BE2C (cell line): ENCODE measurements around the gene BORCS6.

Experiments
- DNase-seq: peaks from one replicate; pipeline ENCODE4 v3.0.0-alpha.2; 2020
- H3K27me3 ChIP-seq: fragments of 250-450 bp; sonication (Bioruptor Pico); 2 replicates; pipeline ENCODE4 v1.5.1; 2020; ENCODE audit warnings: mild to moderate bottlenecking
- H3K36me3 ChIP-seq: fragments of 250-450 bp; sonication (Bioruptor Pico); 2 replicates; pipeline ENCODE4 v1.5.1; 2020; ENCODE audit warnings: mild to moderate bottlenecking
- H3K4me1 ChIP-seq: fragments of 250-450 bp; sonication (Bioruptor Pico); 2 replicates; pipeline ENCODE4 v1.5.1; 2020
- H3K4me3 ChIP-seq: 2 replicates; pipeline ENCODE4 v1.5.1; 2011; ENCODE audit warnings: low read depth, low read length
- H3K9me3 ChIP-seq: fragments of 250-450 bp; sonication (Bioruptor Pico); 2 replicates; pipeline ENCODE4 v1.5.1; 2020
- TF ChIP-seq, protein P1 (sequence below): IDR thresholded peaks from 2 replicates; pipeline ENCODE4 v1.5.1; 2012; ENCODE audit warnings: mild to moderate bottlenecking, low read depth, low read length

The BORCS6 gene

DNA sequence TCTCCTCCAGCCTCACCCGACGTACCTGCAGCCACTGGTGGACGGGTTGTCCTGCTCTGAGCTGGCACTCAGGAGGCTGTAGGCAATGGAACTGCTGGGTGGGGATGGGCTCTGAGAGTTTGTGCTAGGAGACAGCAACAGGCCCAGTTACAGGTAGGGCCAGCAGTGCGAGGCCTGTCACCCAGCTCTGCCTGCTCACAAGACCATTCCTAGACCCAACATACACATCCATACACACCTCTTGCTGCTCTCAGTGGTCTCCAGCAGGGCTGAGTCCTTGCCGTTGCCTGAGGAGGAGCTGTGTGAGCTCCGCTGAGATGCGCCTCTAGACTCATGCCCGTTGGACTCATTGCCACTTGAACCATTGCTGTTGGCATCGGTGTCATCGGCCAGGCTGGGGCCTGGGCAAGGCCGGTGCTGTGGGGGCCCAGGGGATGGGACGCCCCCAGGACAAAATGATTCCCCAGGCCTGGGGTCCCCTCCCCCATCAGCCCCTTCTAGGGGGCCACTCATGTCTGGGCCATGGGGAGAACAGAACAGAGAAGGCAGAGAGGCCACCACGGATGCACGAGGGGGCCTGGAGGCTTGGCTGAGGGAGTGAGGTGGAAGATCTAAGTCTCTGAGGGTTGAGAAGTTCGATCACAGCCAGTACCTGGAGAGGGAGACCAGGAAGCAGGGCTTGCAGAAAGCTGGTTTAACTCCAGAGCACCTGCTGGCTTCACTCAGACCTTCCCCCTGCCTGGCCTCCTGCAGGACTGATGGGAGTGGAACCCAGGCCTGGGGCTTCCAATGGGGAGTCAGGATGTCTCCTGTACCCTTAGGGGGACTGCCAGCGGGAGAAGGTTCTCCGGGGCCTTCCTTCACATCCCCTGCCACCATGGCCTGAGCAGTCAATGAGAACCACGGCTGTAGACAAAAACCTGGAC is 39.5 kb downstream of the BORCS6 start:
- Histone ChIP-seq H3K9me3 (no peaks in the 10 kb centered on the region), H3K27me3 (no peaks in the 10 kb centered on the region), H3K4me1 (peaks cover 9% of the 10 kb centered on the region; the same call in 1 of the 2 replicates), H3K36me3 (peaks cover 21% of the 10 kb centered on the region), H3K4me3 (peak overlapping the region; percentile 66)
- no peak for DNase-seq
- TF ChIP-seq, protein P1, sequence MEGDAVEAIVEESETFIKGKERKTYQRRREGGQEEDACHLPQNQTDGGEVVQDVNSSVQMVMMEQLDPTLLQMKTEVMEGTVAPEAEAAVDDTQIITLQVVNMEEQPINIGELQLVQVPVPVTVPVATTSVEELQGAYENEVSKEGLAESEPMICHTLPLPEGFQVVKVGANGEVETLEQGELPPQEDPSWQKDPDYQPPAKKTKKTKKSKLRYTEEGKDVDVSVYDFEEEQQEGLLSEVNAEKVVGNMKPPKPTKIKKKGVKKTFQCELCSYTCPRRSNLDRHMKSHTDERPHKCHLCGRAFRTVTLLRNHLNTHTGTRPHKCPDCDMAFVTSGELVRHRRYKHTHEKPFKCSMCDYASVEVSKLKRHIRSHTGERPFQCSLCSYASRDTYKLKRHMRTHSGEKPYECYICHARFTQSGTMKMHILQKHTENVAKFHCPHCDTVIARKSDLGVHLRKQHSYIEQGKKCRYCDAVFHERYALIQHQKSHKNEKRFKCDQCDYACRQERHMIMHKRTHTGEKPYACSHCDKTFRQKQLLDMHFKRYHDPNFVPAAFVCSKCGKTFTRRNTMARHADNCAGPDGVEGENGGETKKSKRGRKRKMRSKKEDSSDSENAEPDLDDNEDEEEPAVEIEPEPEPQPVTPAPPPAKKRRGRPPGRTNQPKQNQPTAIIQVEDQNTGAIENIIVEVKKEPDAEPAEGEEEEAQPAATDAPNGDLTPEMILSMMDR, result no peak

DNA sequence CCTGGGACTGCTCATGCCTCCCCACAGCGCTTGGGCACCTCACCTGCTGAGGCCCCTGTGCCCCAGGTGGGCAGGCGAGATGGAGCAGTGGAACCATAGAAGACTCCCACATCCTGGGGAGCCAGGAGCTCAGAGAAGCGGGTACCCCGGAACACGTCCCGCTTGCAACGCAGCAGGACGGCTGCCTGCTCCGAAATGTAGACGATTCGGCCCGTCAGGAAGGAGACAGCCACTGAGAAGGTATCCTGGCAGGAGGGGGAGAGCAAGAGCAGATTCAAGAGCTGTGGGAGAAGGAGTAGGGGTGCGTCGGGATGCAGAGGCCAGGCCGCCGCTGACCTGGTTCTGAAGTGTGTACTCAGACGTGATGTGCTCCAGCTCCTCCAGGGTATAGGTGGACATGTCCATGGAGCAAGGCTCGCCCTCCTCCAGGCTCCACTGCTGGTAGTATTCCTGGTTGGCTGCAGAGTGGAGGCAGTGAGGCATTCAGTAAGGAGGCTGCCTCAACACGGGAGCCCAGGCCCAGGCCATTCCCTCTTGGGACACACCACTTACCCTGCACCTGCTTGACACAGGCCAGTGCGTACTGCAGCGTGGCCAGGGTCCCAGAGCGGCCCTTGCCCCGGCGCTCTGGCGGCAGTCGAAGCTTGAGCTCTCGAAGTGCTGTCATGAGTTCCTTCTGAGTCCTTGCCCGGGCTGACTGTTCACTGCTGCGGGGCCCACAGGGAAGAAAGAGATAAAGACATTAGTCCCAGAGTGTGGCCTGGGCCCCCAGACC is 40.4 kb downstream of the BORCS6 start:
- Histone ChIP-seq H3K27me3 (no peaks in the 10 kb centered on the region), H3K4me3 (no peak overlapping the region), H3K4me1 (peaks cover 9% of the 10 kb centered on the region; the same call in 1 of the 2 replicates), H3K9me3 (no peaks in the 10 kb centered on the region), H3K36me3 (peaks cover 21% of the 10 kb centered on the region)
- no peak for DNase-seq
- TF ChIP-seq, protein P1, result no peak

DNA sequence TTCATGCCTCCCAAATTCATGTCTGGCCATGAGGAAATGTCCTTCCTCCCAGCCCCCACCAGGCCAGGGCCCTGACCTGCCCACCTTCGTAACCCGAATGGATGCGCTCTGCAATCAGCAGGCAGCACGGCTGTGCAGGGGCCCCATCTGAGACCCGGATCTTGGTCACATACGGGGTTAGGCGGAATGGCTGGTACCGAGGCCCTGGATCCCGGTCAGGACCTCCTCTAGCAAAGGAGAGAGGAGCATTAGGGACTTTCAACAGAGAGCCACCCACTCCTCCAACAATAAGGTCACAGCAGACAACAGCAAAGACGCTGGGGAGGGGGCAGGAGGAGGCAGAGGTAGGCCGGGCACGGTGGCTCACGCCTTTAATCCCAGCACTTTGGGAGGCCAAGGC is 41.4 kb downstream of the BORCS6 start:
- Histone ChIP-seq H3K27me3 (no peaks in the 10 kb centered on the region), H3K9me3 (no peaks in the 10 kb centered on the region), H3K4me1 (peaks cover 6% of the 10 kb centered on the region; the same call in 1 of the 2 replicates), H3K4me3 (no peak overlapping the region), H3K36me3 (peaks cover 24% of the 10 kb centered on the region)
- TF ChIP-seq, protein P1, result no peak
- DNase-seq, result no peak

DNA sequence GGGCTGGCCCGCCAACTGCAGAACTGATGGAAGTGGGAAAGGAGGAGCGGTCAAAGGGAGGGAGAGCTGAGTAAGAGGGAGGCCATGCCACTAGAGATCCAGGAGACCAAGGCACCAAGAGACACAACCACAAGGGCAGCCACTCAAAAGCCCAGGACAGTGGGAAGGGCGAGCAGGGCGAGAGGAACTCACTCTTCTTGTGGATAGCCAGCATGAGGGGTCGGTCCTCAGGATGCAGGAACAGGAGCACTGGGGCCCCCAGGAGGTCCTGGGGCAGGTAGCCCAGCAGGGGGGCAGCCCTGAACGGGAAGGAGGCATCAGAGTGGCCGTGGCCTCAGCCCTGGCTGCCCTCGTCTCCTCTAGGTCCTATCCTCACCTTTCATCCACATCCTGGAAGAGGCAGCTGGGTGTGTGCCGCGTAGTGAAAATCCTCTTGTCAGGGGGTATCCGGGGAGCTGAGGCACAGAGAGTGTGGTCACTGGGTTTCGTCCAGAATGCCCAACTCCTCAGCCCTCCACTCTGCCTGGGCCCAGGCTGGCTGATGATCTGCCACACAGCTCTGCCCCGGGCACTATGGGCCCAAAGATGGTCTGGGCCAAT is 42.1 kb downstream of the BORCS6 start:
- TF ChIP-seq, protein P1, result no peak

DNA sequence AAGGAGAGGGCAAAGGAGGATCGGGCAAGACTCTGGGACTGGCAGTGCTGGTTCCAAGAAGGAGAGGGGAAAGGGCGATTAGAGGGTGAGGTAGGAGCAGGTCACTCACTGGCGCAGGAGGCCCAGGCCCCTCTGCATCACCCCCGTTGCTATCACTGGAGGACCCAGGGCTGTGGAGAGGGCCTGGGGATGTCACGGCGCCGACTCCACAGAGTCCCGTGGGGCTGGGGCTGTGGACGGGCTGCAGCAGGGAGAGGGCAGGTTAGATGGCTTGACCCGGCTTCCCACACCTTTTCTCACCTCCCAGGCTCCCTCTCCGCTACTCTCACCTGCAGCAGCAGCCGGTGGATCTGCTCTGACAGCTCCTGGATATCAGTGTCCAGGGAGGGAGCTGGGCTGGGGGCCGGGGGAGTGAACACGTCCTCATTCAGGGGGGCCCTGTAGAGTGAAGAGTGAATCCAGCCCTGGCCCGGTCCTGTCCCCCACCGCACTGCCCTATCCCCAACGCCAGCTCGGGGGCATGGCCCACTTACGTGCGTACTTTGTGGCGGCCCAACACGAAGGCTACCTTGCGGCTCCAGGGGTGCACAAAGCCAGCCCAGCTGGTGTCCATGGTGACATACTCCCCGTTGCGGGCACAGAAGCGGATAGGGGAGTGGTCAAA is 42.7 kb downstream of the BORCS6 start:
- H3K27me3 ChIP-seq, result no peaks in the 10 kb centered on the region
- peaks cover 24% of the 10 kb centered on the region for H3K36me3 ChIP-seq
- no peak for DNase-seq
- no peaks in the 10 kb centered on the region for H3K9me3 ChIP-seq
- no peaks in the 10 kb centered on the region for H3K4me1 ChIP-seq
- H3K4me3 ChIP-seq, result no peak overlapping the region
- TF ChIP-seq, protein P1, result no peak

More for the DNA sequence above, 42.1 kb downstream of the BORCS6 start:
- no peaks in the 10 kb centered on the region for H3K27me3 ChIP-seq
- no peak overlapping the region for H3K4me3 ChIP-seq
- no peak for DNase-seq
- no peaks in the 10 kb centered on the region for H3K9me3 ChIP-seq
- H3K36me3 ChIP-seq, result peaks cover 24% of the 10 kb centered on the region
- peaks cover 3% of the 10 kb centered on the region; the same call in 1 of the 2 replicates for H3K4me1 ChIP-seq
